ENCODE measurements around the gene MMP17.

DNA sequence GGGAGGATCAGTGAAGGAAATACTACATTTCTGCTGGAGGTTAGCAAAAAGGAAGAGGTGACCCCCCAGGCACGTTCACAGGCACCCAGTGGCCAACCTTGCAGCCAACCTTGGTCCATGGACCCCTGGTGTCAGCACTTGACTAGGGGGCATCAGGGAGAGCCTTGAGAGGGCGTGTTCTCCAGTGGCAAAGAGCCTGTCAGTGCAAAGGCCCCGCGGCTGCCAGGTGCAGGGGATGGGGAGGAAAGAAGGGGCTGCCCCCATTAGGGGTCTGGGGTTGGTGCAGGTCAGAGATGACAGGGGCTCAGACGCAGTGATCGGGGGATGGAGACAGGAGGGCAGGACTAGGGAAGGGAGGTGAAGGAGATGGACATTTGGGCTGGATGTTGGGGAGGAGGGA, 43.5 kb downstream of the MMP17 start:
- no peak for TF ChIP-seq EP300 (IDR thresholded peaks at IDR 0.05)
- TF ChIP-seq, protein P1, sequence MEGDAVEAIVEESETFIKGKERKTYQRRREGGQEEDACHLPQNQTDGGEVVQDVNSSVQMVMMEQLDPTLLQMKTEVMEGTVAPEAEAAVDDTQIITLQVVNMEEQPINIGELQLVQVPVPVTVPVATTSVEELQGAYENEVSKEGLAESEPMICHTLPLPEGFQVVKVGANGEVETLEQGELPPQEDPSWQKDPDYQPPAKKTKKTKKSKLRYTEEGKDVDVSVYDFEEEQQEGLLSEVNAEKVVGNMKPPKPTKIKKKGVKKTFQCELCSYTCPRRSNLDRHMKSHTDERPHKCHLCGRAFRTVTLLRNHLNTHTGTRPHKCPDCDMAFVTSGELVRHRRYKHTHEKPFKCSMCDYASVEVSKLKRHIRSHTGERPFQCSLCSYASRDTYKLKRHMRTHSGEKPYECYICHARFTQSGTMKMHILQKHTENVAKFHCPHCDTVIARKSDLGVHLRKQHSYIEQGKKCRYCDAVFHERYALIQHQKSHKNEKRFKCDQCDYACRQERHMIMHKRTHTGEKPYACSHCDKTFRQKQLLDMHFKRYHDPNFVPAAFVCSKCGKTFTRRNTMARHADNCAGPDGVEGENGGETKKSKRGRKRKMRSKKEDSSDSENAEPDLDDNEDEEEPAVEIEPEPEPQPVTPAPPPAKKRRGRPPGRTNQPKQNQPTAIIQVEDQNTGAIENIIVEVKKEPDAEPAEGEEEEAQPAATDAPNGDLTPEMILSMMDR (IDR thresholded peaks at IDR 0.05), result no peak
